B cell (primary cell): ENCODE data around the gene ARF6. TPM values are rescaled to one million over a fixed set of nuclear protein-coding genes. Genes with fewer than 3 reads are reported as not detected.

Experiments used
- ATAC-seq: fragments of 200-7000 bp; cut with Tn5 transposase; one replicate; pipeline ENCODE4 v1.10.0; 2021; ENCODE audit warnings: low read depth, mild to moderate bottlenecking, moderate number of reproducible peaks, moderate library complexity
- CTCF ChIA-PET: fragments of 350-600 bp; sonication (Branson Sonifier 250); formaldehyde crosslinking; loops from one replicate; lab custom pipeline; 2021; ENCODE audit warnings: antibody characterized with exemption, inconsistent platforms; lab: Charles Lee
- POLR2A ChIA-PET: fragments of 350-600 bp; sonication (Branson Sonifier 250); formaldehyde crosslinking; loops from one replicate; lab custom pipeline; 2021; ENCODE audit warnings: antibody characterized with exemption; lab: Charles Lee
- DNase-seq: peaks from one replicate; pipeline ENCODE4 v3.0.0; 2013
- H2AFZ ChIP-seq: 2 replicates; pipeline ENCODE4 v1.6.1; 2012; ENCODE audit warnings: mild to moderate bottlenecking, low read depth, low read length; ENCODE audit not compliant: insufficient read depth, poor library complexity, severe bottlenecking
- H3K27ac ChIP-seq, 2 donors: 1 replicate in 1 of 2; 2 replicates in 1 of 2; pipeline ENCODE4 v1.5.1; 2012 to 2013; ENCODE audit warnings: low read length in 2 of 2, mild to moderate bottlenecking in 2 of 2, moderate library complexity in 1 of 2
- H3K27me3 ChIP-seq, 4 experiments: fragments of 200-600 bp in 1 of 4; sonication (generic) in 1 of 4; replicated peaks in 1 of 4; 1 replicate in 2 of 4; 2 replicates in 2 of 4; pipeline versions ENCODE4 v1.6.1 to v1.7.0; 2013 to 2016; ENCODE audit warnings: low read length in 3 of 4, mild to moderate bottlenecking in 2 of 4, mixed read lengths in 1 of 4, moderate library complexity in 1 of 4; ENCODE audit not compliant: insufficient read depth in 4 of 4, control insufficient read depth in 3 of 4; ENCODE audit errors: control extremely low read depth in 1 of 4
- H3K36me3 ChIP-seq, 2 experiments: replicated peaks in 1 of 2; 1 replicate in 1 of 2; 2 replicates in 1 of 2; pipeline versions ENCODE4 v1.6.1 to v1.7.1; 2013; ENCODE audit warnings: low read length in 1 of 2; ENCODE audit not compliant: insufficient read depth in 2 of 2, control insufficient read depth in 1 of 2; ENCODE audit errors: control extremely low read depth in 1 of 2, extremely low read depth in 1 of 2
- H3K4me1 ChIP-seq, 2 donors: fragments of 200-600 bp in 1 of 2; sonication (generic) in 1 of 2; 1 replicate in 1 of 2; 2 replicates in 1 of 2; pipeline versions ENCODE4 v1.5.1 to v1.6.1; 2013 to 2017; ENCODE audit warnings: low read length in 2 of 2; ENCODE audit not compliant: control insufficient read depth in 2 of 2, insufficient read depth in 2 of 2
- H3K4me2 ChIP-seq: replicated peaks from 2 replicates; pipeline ENCODE3; 2012; ENCODE audit warnings: mild to moderate bottlenecking, low read depth, low read length; ENCODE audit not compliant: poor library complexity, severe bottlenecking
- H3K4me3 ChIP-seq, 5 experiments: fragments of 200-600 bp in 1 of 5; sonication (generic) in 1 of 5; 1 replicate in 3 of 5; 2 replicates in 2 of 5; pipeline versions ENCODE4 v1.5.1 to v1.7.0; 2011 to 2016; ENCODE audit warnings: low read length in 4 of 5, mild to moderate bottlenecking in 4 of 5, low read depth in 2 of 5, control low read depth in 1 of 5, moderate library complexity in 1 of 5; ENCODE audit not compliant: insufficient read depth in 1 of 5; ENCODE audit errors: control extremely low read depth in 1 of 5, extremely low read depth in 1 of 5
- H3K79me2 ChIP-seq: fragments of 200-600 bp; sonication (generic); one replicate; pipeline ENCODE4 v1.6.0; 2016; ENCODE audit warnings: low read length; ENCODE audit not compliant: control insufficient read depth, insufficient read depth
- H3K9ac ChIP-seq: fragments of 200-600 bp; sonication (generic); 2 replicates; pipeline ENCODE4 v1.6.1; 2017; ENCODE audit warnings: mild to moderate bottlenecking, low read length, moderate library complexity
- H3K9me3 ChIP-seq, 3 donors: one replicate each; pipeline versions ENCODE4 v1.6.1 to v1.7.1; 2013; ENCODE audit warnings: low read length in 2 of 3; ENCODE audit not compliant: control insufficient read depth in 2 of 3, insufficient read depth in 1 of 3; ENCODE audit errors: control extremely low read depth in 1 of 3
- H4K20me1 ChIP-seq: 2 replicates; pipeline ENCODE4 v1.6.0; 2012; ENCODE audit warnings: mild to moderate bottlenecking, low read length; ENCODE audit not compliant: insufficient read depth, control insufficient read depth, poor library complexity, severe bottlenecking
- H3K27ac Mint-ChIP-seq: one replicate; pipeline ENCODE4 v1.8.0; 2021; ENCODE audit warnings: mixed read lengths
- H3K27me3 Mint-ChIP-seq: one replicate; pipeline ENCODE4 v1.8.0; 2021; ENCODE audit warnings: mixed read lengths
- H3K4me1 Mint-ChIP-seq: one replicate; pipeline ENCODE4 v1.8.0; 2021; ENCODE audit warnings: mixed read lengths
- H3K4me3 Mint-ChIP-seq: one replicate; pipeline ENCODE4 v1.8.0; 2021; ENCODE audit warnings: mixed read lengths
- H3K9me3 Mint-ChIP-seq: one replicate; pipeline ENCODE4 v1.8.0; 2022; ENCODE audit warnings: mixed read lengths; ENCODE audit not compliant: insufficient read depth
- CTCF ChIP-seq: fragments of 200-600 bp; IDR thresholded peaks from one replicate; pipeline ENCODE4 v1.8.0; 2022; ENCODE audit warnings: antibody characterized with exemption, mild to moderate bottlenecking
- EZH2 ChIP-seq: IDR thresholded peaks from 2 replicates; pipeline ENCODE4 v1.6.1; 2012; ENCODE audit warnings: borderline replicate concordance, low read depth, mild to moderate bottlenecking, moderate library complexity, low read length; ENCODE audit not compliant: insufficient read depth, poor library complexity, severe bottlenecking
- WGBS: methylation state at CpG from one replicate; pipeline ENCODE4 v1.1.5; 2013; ENCODE audit warnings: missing lambda C conversion rate; ENCODE audit not compliant: insufficient coverage; 5-methylcytosine and 5-hydroxymethylcytosine counted together
- intact Hi-C: fragments of 100-400 bp; cut with micrococcal nuclease; formaldehyde crosslinking; loops from one replicate; pipeline ENCODE4 v1.10.0; 2022
- polyA plus RNA-seq: library from polyadenylated mRNA; depleted of rRNA; stranded (reverse); fragments of >200 nt; gene quantifications from 2 replicates; pipeline ENCODE4 v1.2.3, GENCODE V29; 2012
- total RNA-seq, 2 donors: library from RNA; stranded (reverse); fragments of 120-200 nt in 1 of 2; gene quantifications; 1 replicate in 1 of 2; 2 replicates in 1 of 2; pipeline versions ENCODE4 v1.2.3 to v1.2.4, GENCODE V29; 2013 to 2022

ARF6 gene
- total and polyA plus RNA-seq, 2 donors (not counting 1 experiment from before 2014, with no cell fraction given): 96.6 to 135 TPM

- Histone ChIP-seq H3K4me2 (peak overlapping the region; percentile 92), H4K20me1 (no peaks in the 10 kb centered on the region), H3K27me3 (no peaks in the 10 kb centered on the region), H3K9ac (peak overlapping the region; percentile 99), H3K79me2 (peaks cover 27% of the 10 kb centered on the region), H3K4me3 (peak overlapping the region; percentile 64 to 94 (median 89)), H2AFZ (peak overlapping the region; percentile 58), H3K9me3 (peaks cover 0 to 3% (median under 1%) of the 10 kb centered on the region in 3 donors), H3K36me3 (no peaks in the 10 kb centered on the region), H3K4me1 (peaks cover 38 to 48% of the 10 kb centered on the region in 2 donors), H3K27ac (peak overlapping the region; percentile 96 to 99)
- no peaks in the 10 kb centered on the region for H3K9me3 Mint-ChIP-seq
- no peak overlapping the region for H3K4me3 Mint-ChIP-seq
- DNase-seq: peak; percentile 70
- H3K27ac Mint-ChIP-seq: no peak overlapping the region
- H3K4me1 Mint-ChIP-seq: peaks cover 29% of the 10 kb centered on the region
- CTCF ChIA-PET: interaction anchor here (0.7 to 10.0 kb wide), 25 partner anchors 7 to 402 kb away, joined by 3 to 182 read pairs (median 20); partner anchors contain the start of genes ARF6, NEMF, SOS2 and VCPKMT
- intact Hi-C loops: loop anchor here (1.0 to 10.0 kb wide), 7 partner anchors 97 to 961 kb away; partner anchors contain the start of genes DMAC2L and L2HGDH
- no peaks in the 10 kb centered on the region for H3K27me3 Mint-ChIP-seq
- POLR2A ChIA-PET: interaction anchor here (0.6 to 3.8 kb wide), 20 partner anchors 10 to 253 kb away, joined by 3 to 35 read pairs (median 8); partner anchors contain the start of genes ARF6, DNAAF2, KLHDC2 and VCPKMT
- 13% methylated on average over 7 of the region's 9 CpGs for WGBS
- no peak for ATAC-seq
- TF ChIP-seq CTCF (no peak), EZH2 (no peak)
Measured at GRCh38 chr14:49863487-49864281, 29.2 kb upstream of the ARF6 start.
